Cardiac fibroblast (primary cell): ENCODE data around the gene ARRDC1.
A peak's percentile ranks its signal among the peaks of the same experiment; 100 is the strongest.

Experiments
- DNase-seq, 2 donors: peaks; one replicate each; pipeline versions ENCODE4 v3.0.0 to v3.0.0-alpha.2; 2010; ENCODE audit warnings: low read depth in 2 of 2
- H3K4me3 ChIP-seq, 2 donors: replicated peaks in 1 of 2; 1 replicate in 1 of 2; 2 replicates in 1 of 2; pipeline ENCODE4 v1.5.1; 2011; ENCODE audit warnings: low read depth in 2 of 2, low read length in 2 of 2, mild to moderate bottlenecking in 2 of 2, moderate library complexity in 1 of 2
- CTCF ChIP-seq: IDR thresholded peaks from one replicate; pipeline ENCODE4 v1.5.1; 2011; ENCODE audit warnings: low read depth, mild to moderate bottlenecking, low read length, inconsistent platforms

The ARRDC1 gene

GRCh38 chr9:137649553-137649952 is 44.1 kb downstream of the ARRDC1 start:
- DNase-seq: no peak
- H3K4me3 ChIP-seq: no peak overlapping the region
- TF ChIP-seq CTCF: no peak

- DNase-seq: no peak
- H3K4me3 ChIP-seq: no peak overlapping the region
- no peak for TF ChIP-seq CTCF
Observed at GRCh38 chr9:137650259-137650658, 44.8 kb downstream of the ARRDC1 start.

DNA sequence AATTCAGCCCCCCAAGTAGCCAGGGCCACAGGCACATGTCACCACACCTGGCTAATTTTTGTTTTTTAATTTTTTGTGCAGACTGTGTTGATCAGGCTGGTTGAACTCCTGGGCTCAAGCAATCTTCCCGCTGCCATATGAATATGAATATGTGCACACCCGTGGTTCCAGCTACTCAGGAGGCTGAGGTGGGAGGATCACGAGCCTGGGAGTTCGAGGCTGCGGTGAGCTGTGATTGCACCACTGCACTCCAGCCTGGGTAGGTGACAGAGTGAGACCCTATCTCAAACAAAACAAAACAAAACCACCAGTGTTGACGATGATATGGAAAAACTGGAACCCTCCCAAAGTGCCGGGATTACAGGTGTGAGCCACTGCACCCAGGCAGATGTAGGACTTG is 45.3 kb downstream of the ARRDC1 start:
- no peak for TF ChIP-seq CTCF
- no peak overlapping the region for H3K4me3 ChIP-seq
- no peak for DNase-seq

DNA sequence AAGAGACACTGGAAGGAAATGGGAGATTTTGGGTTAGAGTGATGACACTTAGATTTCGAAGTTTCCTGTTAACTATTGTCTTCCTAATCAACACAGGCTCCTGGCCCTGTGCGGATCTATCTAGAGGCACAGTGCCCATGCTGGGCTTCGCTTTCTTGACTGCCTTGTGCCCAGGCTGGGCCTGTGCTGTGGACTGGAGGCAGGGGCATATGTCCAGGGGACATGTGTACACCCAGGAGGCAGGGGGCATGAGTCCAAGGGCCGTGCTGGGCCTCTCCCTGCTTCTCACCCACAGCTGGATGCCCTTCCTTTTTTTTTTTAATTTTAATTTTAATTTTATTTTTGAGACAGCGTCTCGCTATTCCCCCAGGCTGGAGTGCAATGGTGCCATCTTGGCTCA is 50.9 kb downstream of the ARRDC1 start:
- H3K4me3 ChIP-seq: no peak overlapping the region
- no peak for DNase-seq
- TF ChIP-seq CTCF: no peak

DNA sequence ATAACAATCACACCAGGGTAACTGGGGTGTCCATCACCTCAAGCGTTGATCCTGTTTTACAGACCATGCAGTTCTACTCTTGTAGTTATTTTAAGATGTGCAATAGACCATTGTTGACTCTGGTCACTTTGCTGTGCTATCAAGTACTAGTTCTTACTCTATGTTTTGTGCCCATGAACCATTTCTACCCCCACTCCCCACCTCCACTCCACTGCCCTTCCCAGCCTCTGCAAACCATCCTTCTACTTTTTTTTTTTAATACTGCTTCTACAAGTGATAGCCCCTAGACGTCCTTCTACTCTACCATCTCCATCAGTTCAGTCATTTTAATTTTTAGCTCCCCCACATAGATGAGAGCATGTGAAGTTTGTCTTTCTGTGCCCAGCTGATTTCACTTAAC is 52.1 kb downstream of the ARRDC1 start:
- H3K4me3 ChIP-seq: no peak overlapping the region
- DNase-seq: no peak
- no peak for TF ChIP-seq CTCF

DNA sequence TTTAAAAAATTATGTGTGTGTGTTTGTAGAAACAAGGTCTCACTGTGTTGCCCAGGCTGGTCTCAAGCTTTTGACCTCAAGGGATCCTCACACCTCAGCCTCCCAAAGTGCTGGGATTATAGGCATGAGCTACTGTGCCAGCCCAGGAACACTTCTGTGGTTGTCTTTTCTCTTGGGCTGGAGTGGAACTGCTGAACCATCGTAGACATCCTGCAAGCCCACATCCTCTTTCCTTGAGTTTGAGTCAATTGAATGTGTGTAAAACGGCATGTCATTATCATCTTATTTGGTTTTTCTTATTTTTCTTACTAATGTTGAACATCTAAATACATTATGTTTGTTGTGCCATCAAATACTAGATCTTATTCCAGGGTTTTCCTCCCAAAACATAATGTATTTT is 53.3 kb downstream of the ARRDC1 start:
- TF ChIP-seq CTCF: no peak
- no peak overlapping the region for H3K4me3 ChIP-seq
- DNase-seq: no peak

- DNase-seq: peak in 1 of 2 donors; percentile 40
- no peak for TF ChIP-seq CTCF
- H3K4me3 ChIP-seq: no peak overlapping the region
Observed at GRCh38 chr9:137660144-137660543, 54.7 kb downstream of the ARRDC1 start.
